HCT116 (cell line): ENCODE measurements around the gene GMPR2. TPM values are rescaled to one million over a fixed set of nuclear protein-coding genes. Genes with fewer than 3 reads are reported as not detected.

Experiments
- ATAC-seq: fragments of 200-7000 bp; cut with Tn5 transposase; 2 replicates; pipeline ENCODE4 v1.9.1; 2020; ENCODE audit warnings: mild to moderate bottlenecking, moderate library complexity
- BruUV-seq: library from RNA; stranded (reverse); fragments of 400-500 nt; replicated peaks from 2 replicates; lab custom pipeline; 2021; lab: Mats Ljungman, UMichigan
- CTCF ChIA-PET: fragments of 300-600 bp; sonication (Branson Sonifier 250); formaldehyde crosslinking; loops from one replicate; lab custom pipeline; 2021; ENCODE audit warnings: antibody characterized with exemption; lab: Charles Lee
- POLR2A ChIA-PET: fragments of 300-600, 350-600 bp; sonication (Branson Sonifier 250); formaldehyde crosslinking; loops from one replicate; lab custom pipeline; 2021; ENCODE audit warnings: antibody characterized with exemption; lab: Charles Lee
- RAD21 ChIA-PET, 2 experiments: fragments of 300-600 bp; sonication (Branson Sonifier 250); formaldehyde crosslinking; loops; one replicate each; lab custom pipeline; 2023; ENCODE audit warnings: low total read pairs in 2 of 2; ENCODE audit not compliant: uncharacterized antibody in 2 of 2, unreplicated experiment in 2 of 2, low non-redundant PET in 1 of 2; lab: Charles Lee
- DNase-seq: peaks from one replicate; pipeline ENCODE4 v3.0.0-alpha.2; 2010; ENCODE audit warnings: low read depth, low spot score
- H2AFZ ChIP-seq: fragments of 200-600 bp; shearing (Covaris generic), sonication (generic); 2 replicates; pipeline ENCODE4 v1.6.1; 2017; ENCODE audit warnings: low read depth, mixed run types, mixed read lengths, antibody characterized with exemption, low read length; ENCODE audit not compliant: poor library complexity, severe bottlenecking
- H3K27ac ChIP-seq: 2 replicates; pipeline ENCODE4 v1.5.1; 2012; ENCODE audit warnings: low read depth, low read length
- H3K27me3 ChIP-seq: fragments of 200-600 bp; sonication (generic); 2 replicates; pipeline ENCODE4 v1.6.1; 2016; ENCODE audit warnings: mixed run types, low read length, mixed read lengths; ENCODE audit not compliant: insufficient read depth
- H3K36me3 ChIP-seq, 2 experiments: fragments of 200-500 bp in 1 of 2; fragments of 200-600 bp in 1 of 2; sonication (Bioruptor generic) in 1 of 2; sonication (generic) in 1 of 2; 2 replicates each; pipeline versions ENCODE4 v1.5.1 to v1.6.1; 2014 to 2016; ENCODE audit warnings: low read length in 2 of 2, inconsistent platforms in 1 of 2, mixed read lengths in 1 of 2, mixed run types in 1 of 2; ENCODE audit not compliant: insufficient read depth in 2 of 2, control insufficient read depth in 1 of 2
- H3K4me1 ChIP-seq, 2 experiments: fragments of 200-600 bp in 1 of 2; sonication (generic) in 1 of 2; 2 replicates each; pipeline versions ENCODE4 v1.5.1 to v1.6.1; 2012 to 2017; ENCODE audit warnings: low read length in 2 of 2, inconsistent platforms in 1 of 2, mild to moderate bottlenecking in 1 of 2, mixed read lengths in 1 of 2, mixed run types in 1 of 2, moderate library complexity in 1 of 2; ENCODE audit not compliant: insufficient read depth in 2 of 2, control insufficient read depth in 1 of 2
- H3K4me2 ChIP-seq: fragments of 200-600 bp; sonication (generic); 2 replicates; pipeline ENCODE4 v1.6.1; 2017; ENCODE audit warnings: mixed run types, low read length, mixed read lengths
- H3K4me3 ChIP-seq, 2 experiments: fragments of 200-600 bp in 1 of 2; sonication (generic) in 1 of 2; replicated peaks in 1 of 2; 2 replicates each; pipeline ENCODE4 v1.5.1; 2011 to 2016; ENCODE audit warnings: low read length in 2 of 2, control low read depth in 1 of 2, low read depth in 1 of 2, mild to moderate bottlenecking in 1 of 2, mixed read lengths in 1 of 2, mixed run types in 1 of 2
- H3K79me2 ChIP-seq: fragments of 200-600 bp; sonication (generic); 2 replicates; pipeline ENCODE4 v1.6.1; 2017; ENCODE audit warnings: mild to moderate bottlenecking, mixed run types, low read length, moderate library complexity, mixed read lengths; ENCODE audit not compliant: insufficient read depth
- H3K9ac ChIP-seq: fragments of 200-600 bp; sonication (generic); 2 replicates; pipeline ENCODE4 v1.6.1; 2016; ENCODE audit warnings: low read length, mixed read lengths
- H3K9me2 ChIP-seq: fragments of 200-600 bp; sonication (generic), shearing (Covaris generic); 2 replicates; pipeline ENCODE4 v1.6.1; 2017; ENCODE audit warnings: mixed run types, mild to moderate bottlenecking, moderate library complexity; ENCODE audit not compliant: insufficient read depth
- H3K9me3 ChIP-seq, 2 experiments: fragments of 200-500 bp in 1 of 2; fragments of 200-600 bp in 1 of 2; sonication (Bioruptor generic) in 1 of 2; sonication (generic) in 1 of 2; 2 replicates each; pipeline ENCODE4 v1.6.1; 2014 to 2017; ENCODE audit warnings: low read length in 2 of 2, mixed read lengths in 2 of 2, inconsistent platforms in 1 of 2, low read depth in 1 of 2, mild to moderate bottlenecking in 1 of 2, mixed run types in 1 of 2, moderate library complexity in 1 of 2; ENCODE audit not compliant: control insufficient read depth in 1 of 2, insufficient read depth in 1 of 2
- H4K20me1 ChIP-seq: fragments of 200-600 bp; sonication (generic), shearing (Covaris generic); 2 replicates; pipeline ENCODE4 v1.6.1; 2017; ENCODE audit warnings: mixed run types, mild to moderate bottlenecking, moderate library complexity; ENCODE audit not compliant: insufficient read depth
- CEBPB ChIP-seq: IDR thresholded peaks from 2 replicates; pipeline ENCODE4 v1.6.1; 2012; ENCODE audit warnings: low read depth
- EGR1 ChIP-seq: IDR thresholded peaks from 2 replicates; pipeline ENCODE4 v1.6.1; 2012; ENCODE audit warnings: low read depth
- ELF1 ChIP-seq: IDR thresholded peaks from 2 replicates; pipeline ENCODE4 v1.6.1; 2012; ENCODE audit warnings: low read depth, borderline replicate concordance
- JUND ChIP-seq: IDR thresholded peaks from 2 replicates; pipeline ENCODE4 v1.6.1; 2012
- RAD21 ChIP-seq: IDR thresholded peaks from 2 replicates; pipeline ENCODE4 v1.6.1; 2012; ENCODE audit warnings: low read depth, mild to moderate bottlenecking
- SIN3A ChIP-seq: IDR thresholded peaks from 2 replicates; pipeline ENCODE4 v1.6.1; 2012; ENCODE audit warnings: low read depth
- SRF ChIP-seq: IDR thresholded peaks from 2 replicates; pipeline ENCODE4 v1.6.1; 2012; ENCODE audit warnings: low read depth
- intact Hi-C: fragments of 100-400 bp; cut with micrococcal nuclease; formaldehyde crosslinking; loops from 2 replicates; pipeline ENCODE4 v1.10.0; 2022
- total RNA-seq: library from RNA; stranded (reverse); gene quantifications from one replicate; pipeline ENCODE4 v1.2.1, GENCODE V29; 2021; ENCODE audit not compliant: unreplicated experiment
- TF ChIP-seq, protein P1 (sequence below): IDR thresholded peaks from 2 replicates; pipeline ENCODE4 v1.6.1; 2011; ENCODE audit warnings: mild to moderate bottlenecking, low read length, moderate library complexity; ENCODE audit not compliant: insufficient replicate concordance; ENCODE audit errors: extremely low read depth
- TF ChIP-seq, protein P2 (sequence below): IDR thresholded peaks from 2 replicates; pipeline ENCODE4 v1.6.1; 2012
- TF ChIP-seq, protein P3 (sequence below): IDR thresholded peaks from 2 replicates; pipeline ENCODE4 v1.6.1; 2012; ENCODE audit warnings: low read depth

GMPR2 gene
- total RNA-seq, 1 experiment from 2014 or later, result 66.9 TPM

DNA sequence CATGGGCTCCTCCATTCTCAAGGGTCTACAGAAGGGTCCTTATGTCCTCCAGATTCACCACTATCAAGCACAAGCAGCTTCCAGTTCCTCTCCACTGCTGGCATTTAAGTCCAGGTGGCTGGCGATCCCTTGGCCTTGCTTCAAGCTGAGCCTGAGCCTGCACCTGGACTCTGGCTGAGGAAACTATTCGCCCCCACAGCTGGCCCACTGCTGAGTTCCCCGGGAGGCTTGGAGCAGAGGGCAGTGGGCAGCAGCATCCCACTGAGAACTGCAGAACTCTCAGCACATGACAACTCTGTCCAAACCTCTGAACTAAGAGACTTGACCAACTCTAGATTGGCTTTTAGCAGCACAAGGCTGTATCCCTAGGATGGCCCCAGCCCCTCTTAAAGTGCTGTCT is 50.0 kb downstream of the GMPR2 start (continued):
- no peak for TF ChIP-seq EGR1
- TF ChIP-seq RAD21, result no peak
- TF ChIP-seq, protein P1, sequence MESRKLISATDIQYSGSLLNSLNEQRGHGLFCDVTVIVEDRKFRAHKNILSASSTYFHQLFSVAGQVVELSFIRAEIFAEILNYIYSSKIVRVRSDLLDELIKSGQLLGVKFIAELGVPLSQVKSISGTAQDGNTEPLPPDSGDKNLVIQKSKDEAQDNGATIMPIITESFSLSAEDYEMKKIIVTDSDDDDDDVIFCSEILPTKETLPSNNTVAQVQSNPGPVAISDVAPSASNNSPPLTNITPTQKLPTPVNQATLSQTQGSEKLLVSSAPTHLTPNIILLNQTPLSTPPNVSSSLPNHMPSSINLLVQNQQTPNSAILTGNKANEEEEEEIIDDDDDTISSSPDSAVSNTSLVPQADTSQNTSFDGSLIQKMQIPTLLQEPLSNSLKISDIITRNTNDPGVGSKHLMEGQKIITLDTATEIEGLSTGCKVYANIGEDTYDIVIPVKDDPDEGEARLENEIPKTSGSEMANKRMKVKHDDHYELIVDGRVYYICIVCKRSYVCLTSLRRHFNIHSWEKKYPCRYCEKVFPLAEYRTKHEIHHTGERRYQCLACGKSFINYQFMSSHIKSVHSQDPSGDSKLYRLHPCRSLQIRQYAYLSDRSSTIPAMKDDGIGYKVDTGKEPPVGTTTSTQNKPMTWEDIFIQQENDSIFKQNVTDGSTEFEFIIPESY, result no peak
- TF ChIP-seq SRF, result no peak
- TF ChIP-seq ELF1, result no peak
- TF ChIP-seq, protein P2, sequence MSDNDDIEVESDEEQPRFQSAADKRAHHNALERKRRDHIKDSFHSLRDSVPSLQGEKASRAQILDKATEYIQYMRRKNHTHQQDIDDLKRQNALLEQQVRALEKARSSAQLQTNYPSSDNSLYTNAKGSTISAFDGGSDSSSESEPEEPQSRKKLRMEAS, result no peak
- TF ChIP-seq JUND, result no peak
- TF ChIP-seq CEBPB, result no peak
- TF ChIP-seq, all 23 proteins: peak for 0

DNA sequence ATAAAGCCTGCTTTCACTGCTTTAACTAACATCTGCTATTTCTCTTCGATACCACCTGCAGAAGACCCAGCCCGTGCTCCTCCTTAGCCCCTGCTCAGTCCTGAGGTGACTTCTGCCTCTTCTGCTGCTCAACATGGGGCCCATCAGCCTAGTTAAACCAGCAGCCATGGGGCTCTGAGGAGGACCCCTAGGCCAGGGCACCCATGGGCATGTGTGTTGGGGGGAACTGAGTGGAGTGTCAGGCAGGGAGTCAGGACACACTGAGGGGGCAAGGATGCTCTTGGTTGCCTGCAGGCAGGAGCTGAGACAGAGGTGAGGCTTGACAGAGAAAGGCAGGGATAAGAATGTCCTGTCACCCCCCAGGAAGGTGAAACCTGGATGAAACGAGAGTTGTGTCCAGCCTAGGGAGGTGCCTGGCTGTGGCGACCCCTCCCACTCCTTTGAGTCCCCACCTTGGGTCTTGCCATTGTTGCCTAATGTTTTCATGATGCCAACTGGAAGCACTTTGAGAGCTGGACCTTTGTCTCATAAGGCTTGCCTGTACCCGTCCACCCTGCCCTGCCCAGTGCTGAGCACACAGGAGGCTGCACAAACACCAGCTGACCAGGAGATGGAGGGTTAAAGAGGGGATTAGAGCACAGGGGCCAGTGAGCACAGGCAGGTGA is 51.2 kb downstream of the GMPR2 start:
- no peak for ATAC-seq
- H3K9me2 ChIP-seq, result no peaks in the 10 kb centered on the region
- no peak overlapping the region for H3K4me2 ChIP-seq
- no peak for DNase-seq
- no peak overlapping the region for H3K4me3 ChIP-seq
- no peaks in the 10 kb centered on the region for H3K36me3 ChIP-seq
- ChIA-PET POLR2A (interaction anchor here (0.6 kb wide), 1 partner anchor 42 kb away, joined by 3 read pairs; the partner anchor contains the start of gene TINF2), CTCF (interaction anchor here (1.2 to 1.3 kb wide), 2 partner anchors 14 to 24 kb away, joined by 4 read pairs; partner anchors contain the start of gene CIDEB), RAD21 (no interaction called here)
- no peaks in the 10 kb centered on the region for H3K9me3 ChIP-seq
- no peak overlapping the region for H2AFZ ChIP-seq
- H4K20me1 ChIP-seq, result no peaks in the 10 kb centered on the region
- BruUV-seq, result no TSS peak
- TF ChIP-seq SIN3A, result no peak
- TF ChIP-seq JUND, result no peak
- TF ChIP-seq, protein P3, sequence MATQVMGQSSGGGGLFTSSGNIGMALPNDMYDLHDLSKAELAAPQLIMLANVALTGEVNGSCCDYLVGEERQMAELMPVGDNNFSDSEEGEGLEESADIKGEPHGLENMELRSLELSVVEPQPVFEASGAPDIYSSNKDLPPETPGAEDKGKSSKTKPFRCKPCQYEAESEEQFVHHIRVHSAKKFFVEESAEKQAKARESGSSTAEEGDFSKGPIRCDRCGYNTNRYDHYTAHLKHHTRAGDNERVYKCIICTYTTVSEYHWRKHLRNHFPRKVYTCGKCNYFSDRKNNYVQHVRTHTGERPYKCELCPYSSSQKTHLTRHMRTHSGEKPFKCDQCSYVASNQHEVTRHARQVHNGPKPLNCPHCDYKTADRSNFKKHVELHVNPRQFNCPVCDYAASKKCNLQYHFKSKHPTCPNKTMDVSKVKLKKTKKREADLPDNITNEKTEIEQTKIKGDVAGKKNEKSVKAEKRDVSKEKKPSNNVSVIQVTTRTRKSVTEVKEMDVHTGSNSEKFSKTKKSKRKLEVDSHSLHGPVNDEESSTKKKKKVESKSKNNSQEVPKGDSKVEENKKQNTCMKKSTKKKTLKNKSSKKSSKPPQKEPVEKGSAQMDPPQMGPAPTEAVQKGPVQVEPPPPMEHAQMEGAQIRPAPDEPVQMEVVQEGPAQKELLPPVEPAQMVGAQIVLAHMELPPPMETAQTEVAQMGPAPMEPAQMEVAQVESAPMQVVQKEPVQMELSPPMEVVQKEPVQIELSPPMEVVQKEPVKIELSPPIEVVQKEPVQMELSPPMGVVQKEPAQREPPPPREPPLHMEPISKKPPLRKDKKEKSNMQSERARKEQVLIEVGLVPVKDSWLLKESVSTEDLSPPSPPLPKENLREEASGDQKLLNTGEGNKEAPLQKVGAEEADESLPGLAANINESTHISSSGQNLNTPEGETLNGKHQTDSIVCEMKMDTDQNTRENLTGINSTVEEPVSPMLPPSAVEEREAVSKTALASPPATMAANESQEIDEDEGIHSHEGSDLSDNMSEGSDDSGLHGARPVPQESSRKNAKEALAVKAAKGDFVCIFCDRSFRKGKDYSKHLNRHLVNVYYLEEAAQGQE, result no peak
- no peak overlapping the region for H3K27ac ChIP-seq
- no peaks in the 10 kb centered on the region for H3K79me2 ChIP-seq
- H3K27me3 ChIP-seq, result no peaks in the 10 kb centered on the region
- no peaks in the 10 kb centered on the region for H3K4me1 ChIP-seq
- H3K9ac ChIP-seq, result no peak overlapping the region
- intact Hi-C loops, result no loop called here
